ENCODE measurements around the gene PTK7.
"Not testable (repeated sequence)": the region's sequence is repeated elsewhere in the genome, so short reads cannot be mapped to it uniquely, and the experiment has no call there.

PTK7 gene

GRCh38 chr6:43075670-43076463 is at the start of gene PTK7:
PTK7 (plus strand) TSS chr6:43076314; CDS start chr6:43076489, 175 bp downstream.
- no peak for DNase-seq

- no peak for DNase-seq
These were observed 49.7 kb upstream of the PTK7 start for GRCh38 chr6:43026365-43026764.

DNA sequence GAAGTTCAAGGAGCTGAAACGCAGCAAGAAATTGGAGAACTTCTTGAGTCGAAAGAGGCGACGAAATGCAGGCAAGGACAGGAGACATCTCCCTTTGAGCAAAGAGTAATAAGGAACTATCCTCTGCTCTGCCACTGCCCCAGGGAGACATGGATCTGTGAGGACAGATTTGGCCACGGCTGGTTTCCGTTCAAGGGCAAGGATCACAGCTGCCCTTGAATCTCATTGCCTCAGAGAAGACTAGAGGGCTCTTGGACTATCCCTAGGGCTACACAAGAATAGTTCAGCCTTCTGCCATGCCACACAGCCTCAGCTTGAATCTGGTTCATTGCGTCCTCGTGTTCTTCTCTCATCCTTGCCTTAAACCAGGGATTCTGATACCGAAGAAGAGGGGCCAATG is 47.0 kb upstream of the PTK7 start:
- DNase-seq: no peak

GRCh38 chr6:43032326-43032725 is 43.8 kb upstream of the PTK7 start:
- no peak for DNase-seq

GRCh38 chr6:43033496-43034189 is 42.5 kb upstream of the PTK7 start:
- DNase-seq: no peak

DNA sequence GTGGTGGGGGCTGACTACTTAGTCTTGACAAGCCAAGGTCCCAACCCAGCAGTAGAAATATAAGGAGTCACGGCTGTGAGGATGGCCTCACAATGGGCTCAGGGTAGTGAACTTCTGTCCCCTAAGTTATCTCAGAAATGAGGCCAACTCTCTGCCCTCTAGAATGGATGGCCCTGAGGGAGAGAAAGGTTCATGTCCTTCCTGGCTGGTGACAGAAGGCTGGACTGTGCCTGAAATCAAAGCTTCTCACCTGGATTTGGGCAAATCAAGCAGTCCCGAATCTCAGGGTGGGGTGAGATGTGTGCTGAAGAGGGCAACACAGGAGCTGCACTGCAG is 42.0 kb upstream of the PTK7 start:
- DNase-seq: no peak

DNA sequence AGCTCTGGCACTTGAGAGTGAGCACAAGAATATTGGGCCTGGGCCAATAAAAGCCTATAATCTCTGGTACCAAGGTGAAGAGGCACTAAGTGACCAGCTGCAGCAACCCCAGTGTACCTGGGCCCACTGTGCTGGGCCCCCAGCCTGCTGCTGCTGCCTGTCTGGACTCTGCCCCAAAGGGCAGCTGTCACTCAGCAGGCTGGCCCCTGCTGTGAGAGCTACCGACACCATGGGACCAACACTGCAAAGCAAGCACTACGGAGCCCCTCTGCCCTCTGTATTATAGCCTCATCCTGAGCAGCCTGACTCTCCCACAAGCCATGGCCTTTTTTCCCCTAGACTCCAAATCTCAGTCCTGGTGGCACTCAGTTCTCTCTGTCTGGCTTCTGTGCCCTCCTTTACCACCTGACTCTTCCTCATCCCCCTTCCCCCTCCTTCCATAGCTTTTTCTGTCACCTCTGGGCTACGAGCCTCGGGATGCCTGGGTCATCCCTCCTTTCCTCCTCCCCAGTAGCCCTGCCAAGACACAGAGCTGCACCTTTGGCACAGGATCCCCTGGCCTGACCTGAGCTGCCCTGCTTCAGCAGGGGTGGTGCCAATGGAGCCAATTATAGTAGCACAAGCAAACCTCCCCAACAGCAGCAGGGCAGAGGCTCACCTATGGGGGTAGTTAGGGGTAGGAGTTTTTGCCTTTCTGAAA is 40.5 kb upstream of the PTK7 start:
- no peak for DNase-seq

DNA sequence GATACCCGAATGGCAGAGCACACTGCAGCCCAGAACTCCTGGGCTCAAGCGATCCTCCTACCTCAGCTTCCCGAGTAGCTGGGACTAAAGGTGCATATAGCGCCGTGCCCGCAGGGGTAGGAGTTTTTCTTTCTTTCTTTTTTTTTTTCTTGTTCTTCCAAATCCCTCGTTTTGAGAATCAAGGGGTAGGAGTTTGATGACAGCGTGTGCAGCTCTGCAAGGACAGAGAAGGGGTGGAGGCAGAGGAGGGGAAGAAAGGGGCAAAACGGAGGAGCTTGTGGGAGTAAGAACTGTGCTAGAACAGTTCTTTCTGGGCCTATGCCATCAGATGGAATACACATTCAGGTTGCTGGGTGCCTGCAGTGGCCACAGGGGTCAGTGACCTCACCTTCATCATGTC is 39.4 kb upstream of the PTK7 start:
- DNase-seq: no peak

DNA sequence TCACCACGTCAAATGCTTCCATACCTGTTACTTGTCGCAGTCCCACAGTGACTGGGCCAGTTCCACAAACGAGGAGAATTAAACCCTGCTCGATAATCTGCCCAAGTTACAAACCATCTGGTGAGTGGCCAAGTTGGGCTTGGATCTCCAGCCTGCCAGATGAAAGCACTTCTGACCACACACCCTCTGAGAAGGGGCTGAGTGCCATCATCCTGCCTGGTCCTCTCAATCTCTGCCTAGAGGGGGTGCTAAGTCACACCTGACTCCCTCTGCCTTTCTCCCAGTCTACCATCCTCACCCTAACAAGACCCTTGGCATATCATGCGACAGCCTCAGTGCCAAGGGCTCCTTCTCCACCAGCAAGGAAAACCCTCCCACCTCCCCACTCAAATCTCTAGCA is 38.9 kb upstream of the PTK7 start:
- no peak for DNase-seq

DNA sequence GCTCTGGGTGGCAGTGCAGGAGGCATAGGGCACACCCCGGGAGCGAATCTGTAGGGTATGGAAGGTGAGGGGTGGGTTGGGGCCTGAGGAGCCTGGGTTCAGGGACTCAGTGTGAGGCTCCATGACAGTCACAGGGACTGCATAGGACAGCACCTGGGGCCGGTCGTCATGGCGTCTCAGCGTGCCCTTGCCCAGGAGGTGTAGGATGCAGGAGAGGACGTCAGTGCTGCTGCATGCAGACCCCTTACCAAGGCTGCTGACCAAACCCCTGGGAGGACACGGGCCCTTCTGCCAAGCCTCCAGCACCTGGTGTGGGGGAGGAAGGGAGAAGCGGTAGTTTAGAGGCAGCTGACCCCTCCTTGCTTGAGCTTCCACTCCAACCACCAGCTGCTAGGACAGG is 38.4 kb upstream of the PTK7 start:
- DNase-seq: no peak

DNA sequence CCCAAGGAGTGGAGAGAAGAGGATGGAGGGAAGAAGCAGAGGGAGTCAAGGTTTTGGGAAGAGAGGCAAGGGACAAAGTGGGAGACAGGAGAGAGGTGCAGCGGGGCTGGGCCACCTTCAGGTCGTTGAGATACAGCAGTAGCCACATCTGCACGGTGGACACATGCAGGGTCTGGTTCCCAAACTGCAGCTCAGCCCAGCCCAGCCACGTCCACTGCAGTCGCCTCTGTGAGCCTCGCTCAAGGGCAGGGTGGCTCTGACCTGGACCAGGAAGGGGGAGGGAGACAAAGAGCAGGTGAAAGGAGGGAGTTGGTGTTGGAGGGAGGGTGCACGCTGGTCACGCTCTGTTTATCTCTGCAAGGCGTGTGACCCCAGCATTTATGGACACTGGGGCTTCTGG is 37.4 kb upstream of the PTK7 start:
- DNase-seq: no peak

- DNase-seq: no peak
These were observed 35.4 kb upstream of the PTK7 start for GRCh38 chr6:43040542-43041257.

DNA sequence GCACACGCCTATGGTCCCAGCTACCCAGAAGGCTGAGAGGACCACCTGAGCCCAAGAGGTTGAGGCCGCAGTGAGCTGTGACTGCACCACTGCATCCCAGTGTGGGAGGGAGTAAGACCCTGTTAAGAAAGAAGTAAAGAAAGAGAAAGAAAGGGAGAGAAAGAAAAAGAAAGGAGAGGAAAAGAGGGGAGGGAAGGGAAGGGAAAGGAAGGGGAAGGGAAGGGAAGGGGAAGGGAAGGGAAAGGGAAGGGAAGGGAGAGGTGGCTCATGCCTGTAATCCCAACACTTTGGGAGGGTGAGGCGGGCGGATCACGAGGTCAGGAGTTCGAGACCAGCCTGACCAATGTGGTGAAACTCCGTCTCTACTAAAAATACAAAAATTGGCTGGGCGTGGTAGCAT is 34.6 kb upstream of the PTK7 start:
- not testable (repeated sequence) for DNase-seq

DNA sequence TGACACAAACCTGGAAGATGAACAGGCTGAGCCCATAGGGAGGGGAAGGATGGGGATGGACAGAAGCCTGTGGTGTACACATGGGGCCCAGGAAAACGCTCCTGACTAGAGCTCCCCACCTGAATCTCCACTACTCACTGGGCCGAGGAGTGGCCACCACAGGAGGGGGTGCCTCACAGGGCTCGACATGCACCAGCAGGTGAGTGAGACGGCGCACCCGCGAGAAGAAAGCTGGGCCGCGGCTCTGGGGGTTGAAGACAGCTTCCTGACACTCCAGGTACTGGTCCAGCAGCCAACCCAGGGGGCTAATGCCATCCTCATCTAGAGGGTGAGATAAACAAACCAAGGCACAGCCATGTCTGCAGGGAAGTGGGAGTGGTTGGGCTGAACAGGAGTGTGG is 32.8 kb upstream of the PTK7 start:
- no peak for DNase-seq

DNA sequence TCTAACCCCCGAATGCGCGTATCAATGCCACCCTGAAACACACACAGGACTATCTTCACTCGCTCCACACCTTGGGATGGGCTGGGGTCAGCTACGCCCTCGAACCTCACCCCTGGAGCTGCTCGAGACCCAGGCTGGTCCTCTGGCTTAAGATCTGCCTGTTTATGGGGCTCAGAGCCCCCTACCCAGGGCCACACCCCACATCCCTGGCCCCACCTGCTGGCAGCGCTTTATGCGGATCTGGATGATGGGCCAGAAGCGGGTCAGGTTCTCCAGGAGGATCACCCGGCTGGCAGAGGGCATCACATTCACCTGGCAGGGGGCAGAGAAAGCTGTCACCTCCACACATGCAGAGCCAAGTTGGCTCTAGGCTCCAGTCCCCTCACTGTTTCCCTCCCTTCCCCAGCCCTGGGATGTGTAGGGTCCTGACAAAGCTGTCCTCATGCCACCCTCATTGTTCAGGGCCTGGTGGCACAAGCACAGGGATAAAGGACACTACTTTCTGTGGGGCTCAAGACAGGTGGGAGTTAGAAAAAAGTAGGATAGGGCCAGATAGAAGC is 30.7 kb upstream of the PTK7 start:
- DNase-seq: no peak

DNA sequence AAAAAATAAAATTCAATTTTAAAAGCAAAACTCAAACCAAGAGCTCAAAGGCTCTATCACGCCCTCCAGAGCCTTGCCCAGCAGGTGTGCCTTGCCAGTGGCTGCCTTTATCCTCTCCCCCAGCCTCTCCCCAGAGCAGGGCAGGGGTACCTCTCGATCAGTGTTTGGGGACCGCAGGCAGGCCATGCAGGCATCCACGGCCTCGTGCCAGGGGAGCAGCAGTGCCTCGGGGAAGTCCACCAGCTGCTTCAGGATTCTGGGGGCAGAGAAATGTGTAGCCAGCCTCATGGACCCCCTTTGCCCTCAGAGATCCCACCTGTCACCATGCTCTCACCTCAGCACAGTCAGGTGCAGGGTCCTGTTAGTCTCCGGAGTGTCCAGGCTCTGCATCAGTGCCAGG is 28.1 kb upstream of the PTK7 start:
- DNase-seq: no peak

GRCh38 chr6:43050981-43051380 is 25.1 kb upstream of the PTK7 start:
- no peak for DNase-seq

DNA sequence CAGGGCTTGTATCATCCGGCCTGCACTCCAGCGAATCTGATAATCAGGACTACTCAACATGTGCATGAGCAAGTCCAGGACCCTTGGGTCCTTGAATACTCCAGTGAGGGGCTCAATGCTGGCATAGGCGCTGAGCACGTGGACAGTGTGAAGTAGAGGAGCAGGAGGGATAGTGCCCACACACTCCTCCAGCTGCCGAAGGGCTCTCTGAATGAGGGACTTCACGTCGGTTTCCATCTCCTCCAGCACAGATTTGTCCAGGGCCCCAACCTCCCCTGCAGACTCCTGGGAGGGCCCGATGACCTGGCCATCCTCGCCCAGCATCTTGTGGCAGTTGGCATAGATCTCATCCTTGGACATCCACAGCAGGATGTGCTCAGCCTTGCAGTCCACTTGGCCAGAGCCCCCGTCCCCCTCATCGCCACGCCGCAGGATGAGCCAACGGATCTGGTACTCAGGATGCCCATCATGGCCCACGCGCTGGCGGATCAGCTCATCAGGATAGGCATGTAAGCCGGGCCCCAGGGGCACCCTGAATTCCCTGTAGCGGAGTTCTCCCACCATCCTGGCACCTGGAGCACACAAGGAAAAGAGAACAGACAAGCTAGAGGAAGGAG is 23.8 kb upstream of the PTK7 start:
- no peak for DNase-seq

DNA sequence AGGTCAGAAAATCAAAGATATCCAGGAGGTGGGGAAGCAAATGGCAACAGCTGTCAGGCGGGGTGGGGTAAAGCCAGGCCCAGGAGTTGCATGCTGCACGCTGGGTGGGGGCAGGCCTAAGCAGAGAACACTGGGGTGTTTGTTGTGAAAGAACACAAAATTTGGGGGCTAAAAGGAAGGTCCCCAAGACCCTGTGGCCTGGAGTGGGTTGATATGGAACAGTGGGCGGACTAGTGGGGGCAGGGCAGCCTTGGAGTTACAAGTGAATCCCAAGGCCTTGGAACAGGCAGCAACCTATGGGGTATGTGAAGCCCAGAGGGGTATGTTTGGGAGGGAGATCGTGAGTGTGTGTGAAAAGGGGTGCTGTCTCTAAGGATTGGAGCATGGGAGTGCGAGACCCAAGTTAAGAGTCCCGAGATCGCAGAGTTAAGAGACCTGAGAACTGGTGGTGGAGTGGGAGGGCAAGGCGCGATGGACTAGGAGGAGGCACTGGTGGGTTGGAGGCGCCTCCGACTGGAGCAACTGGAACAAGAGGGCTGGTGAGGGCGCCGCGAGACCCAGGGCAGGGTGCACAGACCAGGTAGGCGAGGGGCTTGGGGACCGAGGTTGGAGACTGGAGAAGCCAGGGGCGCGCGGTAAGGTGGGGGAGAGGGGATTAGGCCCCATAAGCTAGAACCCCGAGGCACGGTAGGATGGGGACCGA is 23.1 kb upstream of the PTK7 start:
- DNase-seq: no peak

GRCh38 chr6:43053545-43054205 is 22.4 kb upstream of the PTK7 start, which contains the start of gene CUL7:
CUL7 (minus strand) TSS chr6:43053851; CDS start chr6:43052788, 1,063 bp downstream.
- peak; percentile 76 to 88 (median 82) for DNase-seq
